NCI-H1694 treated with DMSO at 0.1 percent for 48 hours (cell line): ENCODE results near the gene CNN2.

Source experiments
- DNase-seq: peaks from one replicate; lab custom pipeline; 2025; lab: John Stamatoyannopoulos, UW

CNN2 gene

DNA sequence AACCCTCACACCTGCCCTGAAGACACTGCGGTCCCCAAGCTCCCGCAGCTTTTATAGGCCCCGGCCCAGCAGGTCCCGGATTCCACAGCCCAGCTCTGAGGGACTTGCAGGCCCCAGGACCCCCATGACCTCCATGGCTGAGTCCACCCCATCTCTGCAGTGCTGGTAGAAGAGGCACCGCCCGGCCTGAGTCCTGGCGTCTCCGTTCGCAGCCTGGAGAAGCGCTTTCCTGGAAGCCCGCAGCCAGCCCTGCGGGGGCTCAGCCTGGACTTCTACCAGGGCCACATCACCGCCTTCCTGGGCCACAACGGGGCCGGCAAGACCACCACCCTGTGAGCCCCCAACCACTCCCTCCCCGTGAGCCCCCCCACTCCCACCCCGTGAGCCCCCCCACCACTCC lies 22.7 kb downstream of the CNN2 start:
- no peak for DNase-seq

DNA sequence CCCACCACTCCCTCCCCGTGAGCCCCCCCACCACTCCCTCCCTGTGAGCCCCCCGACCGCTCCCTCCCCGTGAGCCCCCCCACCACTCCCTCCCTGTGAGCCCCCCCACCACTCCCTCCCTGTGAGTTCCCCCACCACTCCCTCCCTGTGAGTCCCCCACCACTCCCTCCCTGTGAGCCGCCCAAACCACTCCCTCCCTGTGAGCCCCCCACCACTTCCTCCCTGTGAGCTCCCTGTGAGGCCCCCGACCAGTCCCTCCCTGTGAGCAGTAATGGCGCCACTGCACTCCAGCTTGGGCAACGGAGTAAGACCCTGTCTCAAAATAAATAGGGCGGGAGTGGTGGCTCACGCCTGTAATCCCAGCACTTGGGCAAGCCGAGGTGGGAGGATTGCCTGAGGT lies 23.4 kb downstream of the CNN2 start:
- DNase-seq, result no peak

DNA sequence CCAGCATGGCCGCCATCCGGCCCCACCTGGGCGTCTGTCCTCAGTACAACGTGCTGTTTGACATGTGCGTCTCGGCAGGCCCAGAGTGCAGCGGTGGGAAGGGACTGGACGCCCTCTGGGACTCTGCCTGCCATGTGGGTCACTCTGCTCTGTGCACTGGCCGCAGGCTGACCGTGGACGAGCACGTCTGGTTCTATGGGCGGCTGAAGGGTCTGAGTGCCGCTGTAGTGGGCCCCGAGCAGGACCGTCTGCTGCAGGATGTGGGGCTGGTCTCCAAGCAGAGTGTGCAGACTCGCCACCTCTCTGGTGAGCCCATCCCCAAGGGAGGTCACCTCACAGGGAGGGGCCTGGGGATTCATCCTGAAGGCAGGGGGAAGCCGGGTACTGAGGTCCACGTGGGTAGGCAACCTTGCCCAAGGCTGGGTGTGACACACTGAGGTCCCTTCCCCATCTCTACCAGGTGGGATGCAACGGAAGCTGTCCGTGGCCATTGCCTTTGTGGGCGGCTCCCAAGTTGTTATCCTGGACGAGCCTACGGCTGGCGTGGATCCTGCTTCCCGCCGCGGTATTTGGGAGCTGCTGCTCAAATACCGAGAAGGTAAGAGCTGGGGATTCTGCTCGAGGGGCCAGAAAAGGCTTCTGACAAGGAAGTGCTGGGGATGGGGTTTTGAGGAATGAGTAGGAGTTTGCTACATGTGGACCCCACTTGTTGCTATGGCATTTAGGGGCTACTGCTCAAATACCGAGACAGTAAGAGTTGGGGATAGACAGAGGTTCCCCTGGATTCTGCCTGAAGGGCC lies 24.8 kb downstream of the CNN2 start:
- DNase-seq, result no peak

DNA sequence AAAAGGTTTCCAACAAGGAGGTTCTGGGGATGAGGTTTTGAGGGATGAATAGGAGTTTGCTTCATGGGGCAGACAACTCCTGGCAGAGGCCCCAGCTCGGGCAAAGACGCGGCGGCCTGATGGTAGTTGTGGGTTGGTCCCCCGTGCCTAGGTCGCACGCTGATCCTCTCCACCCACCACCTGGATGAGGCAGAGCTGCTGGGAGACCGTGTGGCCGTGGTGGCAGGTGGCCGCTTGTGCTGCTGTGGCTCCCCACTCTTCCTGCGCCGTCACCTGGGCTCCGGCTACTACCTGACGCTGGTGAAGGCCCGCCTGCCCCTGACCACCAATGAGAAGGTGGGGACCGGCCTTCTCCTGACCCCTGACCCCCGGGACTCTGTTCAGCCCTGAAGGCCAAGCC lies 25.4 kb downstream of the CNN2 start:
- DNase-seq, result no peak

DNA sequence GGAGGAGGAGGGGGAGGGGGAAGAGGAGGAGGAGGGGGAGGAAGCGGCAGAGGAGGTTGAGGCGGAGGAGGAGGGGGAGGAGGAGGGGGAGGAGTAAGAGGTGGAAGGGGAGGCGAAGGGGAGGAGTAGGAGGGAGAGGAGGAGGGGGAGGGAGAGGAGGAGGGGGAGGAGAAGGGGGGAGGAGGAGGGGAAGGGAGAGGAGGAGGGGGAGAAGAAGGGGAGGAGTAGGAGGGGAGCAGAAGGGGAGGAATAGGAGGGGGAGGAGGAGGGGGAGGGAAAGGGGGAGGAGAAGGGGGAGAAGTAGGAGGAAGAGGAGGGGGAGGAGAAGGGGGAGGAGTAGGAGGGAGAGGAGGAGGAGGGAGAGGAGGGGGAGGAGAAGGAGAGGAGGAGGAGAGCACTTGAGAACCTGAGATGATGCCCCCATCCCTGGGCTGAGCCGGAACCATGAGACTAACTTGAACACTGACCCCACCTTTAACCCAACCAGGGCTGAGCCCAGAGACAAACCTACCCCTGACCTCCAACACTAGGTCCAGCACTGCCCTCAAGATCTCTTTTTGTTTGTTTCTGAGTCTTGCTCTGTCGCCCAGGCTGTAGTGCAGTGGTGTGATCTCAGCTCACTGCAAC lies 26.1 kb downstream of the CNN2 start:
- DNase-seq, result no peak

DNA sequence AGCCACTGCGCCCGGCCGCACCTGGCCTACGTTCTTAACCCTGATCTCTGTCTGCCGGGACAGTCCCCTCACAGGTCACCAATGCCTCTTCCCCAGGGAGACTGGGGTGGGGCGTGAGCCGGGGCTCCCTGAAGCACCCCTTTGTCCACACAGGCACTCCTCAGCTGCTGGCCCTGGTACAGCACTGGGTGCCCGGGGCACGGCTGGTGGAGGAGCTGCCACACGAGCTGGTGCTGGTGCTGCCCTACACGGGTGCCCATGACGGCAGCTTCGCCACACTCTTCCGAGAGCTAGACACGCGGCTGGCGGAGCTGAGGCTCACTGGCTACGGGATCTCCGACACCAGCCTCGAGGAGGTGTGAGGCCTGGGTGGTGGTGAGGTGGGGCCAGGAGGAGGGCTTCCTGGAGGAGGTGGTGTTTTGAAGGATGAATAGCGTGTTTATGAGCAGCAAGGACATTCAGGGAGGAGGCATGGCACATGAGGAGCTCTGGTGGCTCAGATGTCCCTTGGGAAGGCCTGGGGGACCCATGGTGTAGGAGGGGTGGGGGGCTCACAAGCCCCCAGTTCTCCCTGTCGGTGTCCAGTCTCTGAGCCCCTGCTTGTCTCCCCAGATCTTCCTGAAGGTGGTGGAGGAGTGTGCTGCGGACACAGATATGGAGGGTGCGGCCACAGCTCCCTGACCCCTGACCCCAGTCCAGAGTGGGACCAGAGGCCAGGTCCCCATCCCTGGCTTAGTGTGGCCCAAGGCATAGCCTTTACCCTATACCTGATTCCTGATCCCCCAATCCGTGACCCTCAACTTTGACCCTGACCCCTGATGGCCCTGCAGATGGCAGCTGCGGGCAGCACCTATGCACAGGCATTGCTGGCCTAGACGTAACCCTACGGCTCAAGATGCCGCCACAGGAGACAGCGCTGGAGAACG lies 27.0 kb downstream of the CNN2 start:
- DNase-seq, result no peak

DNA sequence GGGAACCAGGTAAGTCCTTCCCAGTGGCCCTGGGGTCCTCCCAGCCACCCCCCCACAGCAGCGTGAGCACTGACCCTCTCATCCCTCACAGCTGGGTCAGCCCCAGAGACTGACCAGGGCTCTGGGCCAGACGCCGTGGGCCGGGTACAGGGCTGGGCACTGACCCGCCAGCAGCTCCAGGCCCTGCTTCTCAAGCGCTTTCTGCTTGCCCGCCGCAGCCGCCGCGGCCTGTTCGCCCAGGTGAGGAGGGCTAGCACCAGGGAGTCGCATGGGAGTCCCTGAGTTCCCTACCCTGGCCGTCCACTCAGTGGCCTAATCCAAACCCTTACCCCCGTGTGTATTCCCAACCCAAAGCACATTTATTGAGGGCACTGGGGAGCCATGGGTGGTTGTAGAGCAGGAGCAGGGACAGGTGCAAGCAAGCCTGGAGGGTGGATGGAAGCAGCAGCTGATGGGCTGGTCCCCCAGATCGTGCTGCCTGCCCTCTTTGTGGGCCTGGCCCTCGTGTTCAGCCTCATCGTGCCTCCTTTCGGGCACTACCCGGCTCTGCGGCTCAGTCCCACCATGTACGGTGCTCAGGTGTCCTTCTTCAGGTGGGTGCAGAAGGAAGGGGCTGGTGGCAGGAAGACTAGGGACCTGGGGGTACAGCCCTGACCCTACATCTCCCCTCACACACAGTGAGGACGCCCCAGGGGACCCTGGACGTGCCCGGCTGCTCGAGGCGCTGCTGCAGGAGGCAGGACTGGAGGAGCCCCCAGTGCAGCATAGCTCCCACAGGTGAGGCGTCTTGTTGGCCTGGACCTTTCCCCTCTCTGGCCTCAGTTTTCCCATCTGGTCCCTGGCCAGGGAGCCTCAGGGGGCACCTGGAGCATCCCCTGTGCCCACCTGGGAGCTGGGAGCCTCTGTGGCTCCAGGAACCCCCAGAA lies 28.0 kb downstream of the CNN2 start:
- DNase-seq, result no peak

DNA sequence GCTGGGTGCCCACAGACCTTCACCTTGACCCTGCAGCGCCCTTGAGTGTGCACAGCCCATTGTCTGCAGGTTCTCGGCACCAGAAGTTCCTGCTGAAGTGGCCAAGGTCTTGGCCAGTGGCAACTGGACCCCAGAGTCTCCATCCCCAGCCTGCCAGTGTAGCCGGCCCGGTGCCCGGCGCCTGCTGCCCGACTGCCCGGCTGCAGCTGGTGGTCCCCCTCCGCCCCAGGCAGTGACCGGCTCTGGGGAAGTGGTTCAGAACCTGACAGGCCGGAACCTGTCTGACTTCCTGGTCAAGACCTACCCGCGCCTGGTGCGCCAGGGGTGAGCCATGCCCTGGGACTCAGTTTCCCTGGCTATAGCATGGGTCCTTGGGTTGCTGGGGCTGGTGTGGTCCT lies 28.6 kb downstream of the CNN2 start:
- DNase-seq, result no peak

DNA sequence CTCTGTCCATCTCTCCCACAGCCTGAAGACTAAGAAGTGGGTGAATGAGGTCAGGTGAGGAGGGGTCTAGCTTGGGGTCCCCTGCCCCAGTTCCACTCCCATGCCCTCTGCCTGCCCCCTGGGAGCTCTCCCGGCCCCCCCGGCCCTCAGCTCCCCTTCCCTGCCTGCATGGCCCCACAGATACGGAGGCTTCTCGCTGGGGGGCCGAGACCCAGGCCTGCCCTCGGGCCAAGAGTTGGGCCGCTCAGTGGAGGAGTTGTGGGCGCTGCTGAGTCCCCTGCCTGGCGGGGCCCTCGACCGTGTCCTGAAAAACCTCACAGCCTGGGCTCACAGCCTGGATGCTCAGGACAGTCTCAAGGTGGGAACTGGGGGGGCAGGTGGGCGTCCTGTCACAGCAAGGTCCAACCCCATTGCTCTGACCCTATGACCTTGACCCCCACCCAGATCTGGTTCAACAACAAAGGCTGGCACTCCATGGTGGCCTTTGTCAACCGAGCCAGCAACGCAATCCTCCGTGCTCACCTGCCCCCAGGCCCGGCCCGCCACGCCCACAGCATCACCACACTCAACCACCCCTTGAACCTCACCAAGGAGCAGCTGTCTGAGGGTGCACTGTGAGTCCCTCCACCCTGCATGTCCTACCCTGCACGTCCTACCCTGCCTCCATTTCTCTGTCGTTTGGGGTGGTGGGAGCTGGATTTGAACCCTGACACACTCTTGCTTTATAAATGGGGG lies 29.6 kb downstream of the CNN2 start:
- no peak for DNase-seq

DNA sequence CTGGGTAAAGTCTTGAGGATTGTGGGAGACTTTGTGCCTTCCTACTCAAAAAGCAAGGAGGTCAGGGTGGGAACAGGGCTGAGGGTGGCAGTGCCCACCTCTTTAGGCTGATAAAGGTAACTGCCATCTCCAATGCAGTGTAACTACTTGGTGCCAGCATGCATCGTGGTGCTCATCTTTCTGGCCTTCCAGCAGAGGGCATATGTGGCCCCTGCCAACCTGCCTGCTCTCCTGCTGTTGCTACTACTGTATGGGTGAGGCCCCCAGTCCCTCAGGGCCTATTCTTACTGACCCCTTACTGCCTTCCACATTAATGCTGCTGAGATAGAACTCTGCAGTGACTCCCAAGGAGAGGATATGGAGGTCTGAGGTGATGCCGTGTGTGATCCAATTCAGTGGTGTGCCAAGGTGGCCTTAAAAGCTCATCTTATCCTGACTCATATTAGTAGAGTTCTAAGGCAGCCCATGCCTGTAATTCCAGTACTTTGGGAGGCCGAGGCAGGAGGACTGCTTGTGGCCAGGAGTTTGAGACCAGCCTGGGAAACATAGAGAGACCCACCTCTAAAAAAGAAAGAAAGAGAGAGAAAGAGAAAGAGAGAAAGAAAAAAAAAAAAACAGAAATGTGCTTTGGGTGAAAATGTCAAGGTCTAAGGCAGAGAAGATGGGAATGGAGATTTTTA lies 30.9 kb downstream of the CNN2 start:
- peak; percentile 10 for DNase-seq

DNA sequence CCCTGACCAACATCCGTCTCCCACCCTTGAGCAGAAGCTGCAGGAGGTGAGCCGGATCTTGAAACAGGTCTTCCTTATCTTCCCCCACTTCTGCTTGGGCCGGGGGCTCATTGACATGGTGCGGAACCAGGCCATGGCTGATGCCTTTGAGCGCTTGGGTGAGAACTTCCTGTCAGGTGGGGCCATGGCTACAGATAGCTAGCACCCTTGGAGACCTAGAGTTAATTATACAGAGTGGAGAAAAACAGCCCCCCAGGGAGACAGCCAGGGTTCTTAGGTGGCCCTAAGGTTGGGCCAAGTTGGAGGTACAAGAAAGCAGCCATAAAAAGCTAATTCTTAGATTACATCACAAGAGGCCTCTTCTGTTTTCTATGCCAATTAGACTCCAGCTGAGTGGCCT lies 31.7 kb downstream of the CNN2 start:
- no peak for DNase-seq

DNA sequence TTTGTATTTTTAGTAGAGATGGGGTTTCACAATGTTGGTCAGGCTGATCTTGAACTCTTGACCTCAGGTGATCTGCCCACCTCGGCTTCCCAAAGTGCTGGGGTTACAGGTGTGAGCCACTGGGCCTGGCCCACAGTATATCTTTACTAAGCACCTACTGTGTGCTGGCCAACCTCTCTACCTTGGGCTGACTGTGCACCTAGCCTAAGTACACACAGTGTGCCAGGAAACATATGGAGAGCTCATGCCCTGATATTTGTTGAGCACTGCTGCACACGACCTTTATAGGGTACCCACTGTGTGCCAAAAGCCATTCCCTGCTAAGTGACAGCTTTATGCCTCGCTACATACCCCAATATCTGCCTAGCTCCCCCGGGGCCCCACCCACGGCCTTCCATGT lies 34.3 kb downstream of the CNN2 start:
- no peak for DNase-seq

DNA sequence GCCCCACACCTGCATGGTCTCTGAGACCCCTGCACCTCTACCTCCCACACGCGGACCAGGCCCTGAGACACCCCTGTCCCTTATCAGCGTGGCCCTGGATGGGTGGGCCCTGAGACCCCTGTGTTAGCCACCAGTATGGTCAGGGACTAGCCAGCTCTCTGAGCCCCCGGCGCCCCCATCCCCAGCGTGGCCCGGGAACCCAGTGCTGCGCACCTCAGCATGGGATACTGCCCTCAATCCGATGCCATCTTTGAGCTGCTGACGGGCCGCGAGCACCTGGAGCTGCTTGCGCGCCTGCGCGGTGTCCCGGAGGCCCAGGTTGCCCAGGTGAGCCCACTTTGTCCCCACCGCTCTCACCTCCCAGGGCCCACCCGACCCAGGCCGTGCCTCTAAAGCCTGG lies 35.6 kb downstream of the CNN2 start:
- DNase-seq, result no peak

DNA sequence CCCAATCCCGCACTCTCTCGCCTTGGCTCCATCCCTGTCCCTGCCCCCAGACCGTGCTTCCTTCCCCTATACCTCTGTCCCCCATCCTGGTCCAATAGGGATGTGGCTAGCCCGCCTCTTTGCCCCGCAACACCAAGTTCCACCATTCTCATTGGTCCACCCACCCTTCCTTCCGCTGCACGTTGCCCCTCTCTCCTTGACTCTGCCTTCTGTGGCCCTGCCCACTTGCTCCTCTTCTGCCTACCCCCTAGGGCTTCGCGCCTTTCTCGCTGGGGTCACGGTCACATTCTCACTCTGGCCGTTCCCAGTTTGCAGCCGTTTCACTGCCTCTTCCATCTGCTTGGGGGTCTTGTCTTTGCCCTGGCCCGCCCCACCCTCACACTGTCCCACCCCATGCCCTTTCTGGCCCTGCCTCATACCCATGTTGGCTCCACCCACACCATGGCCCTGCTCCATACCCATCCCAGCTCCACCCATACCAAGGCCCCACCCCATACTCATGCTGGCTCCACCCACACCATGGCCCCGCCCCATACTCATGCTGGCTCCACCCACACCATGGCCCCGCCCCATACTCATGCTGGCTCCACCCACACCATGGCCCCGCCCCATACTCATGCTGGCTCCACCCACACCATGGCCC lies 36.1 kb downstream of the CNN2 start:
- no peak for DNase-seq

DNA sequence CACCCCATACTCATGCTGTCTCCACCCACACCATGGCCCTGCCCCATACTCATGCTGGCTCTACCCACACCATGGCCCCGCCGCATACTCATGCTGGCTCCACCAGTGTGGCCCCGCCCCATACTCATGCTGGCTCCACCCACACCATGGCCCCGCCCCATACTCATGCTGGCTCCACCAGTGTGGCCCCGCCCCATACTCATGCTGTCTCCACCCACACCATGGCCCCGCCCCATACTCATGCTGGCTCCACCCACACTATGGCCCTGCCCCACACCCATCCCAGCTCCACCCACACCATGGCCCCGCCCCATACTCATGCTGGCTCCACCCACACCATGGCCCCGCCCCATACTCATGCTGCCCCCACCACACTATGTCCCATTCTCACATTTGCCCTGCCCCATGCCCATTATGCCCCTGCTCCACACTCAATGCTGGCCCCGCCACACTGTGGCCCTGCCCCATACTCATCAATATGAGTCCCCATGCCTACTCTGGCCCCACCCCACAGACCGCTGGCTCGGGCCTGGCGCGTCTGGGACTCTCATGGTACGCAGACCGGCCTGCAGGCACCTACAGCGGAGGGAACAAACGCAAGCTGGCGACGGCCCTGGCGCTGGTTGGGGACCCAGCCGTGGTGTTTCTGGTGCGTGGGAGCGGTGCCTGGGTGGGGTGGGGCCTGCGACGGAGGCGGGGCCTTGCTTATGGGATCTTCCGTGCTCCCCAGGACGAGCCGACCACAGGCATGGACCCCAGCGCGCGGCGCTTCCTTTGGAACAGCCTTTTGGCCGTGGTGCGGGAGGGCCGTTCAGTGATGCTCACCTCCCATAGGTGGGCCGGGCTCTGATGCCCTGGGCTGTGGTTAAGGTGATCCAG lies 36.9 kb downstream of the CNN2 start:
- DNase-seq, result no peak

DNA sequence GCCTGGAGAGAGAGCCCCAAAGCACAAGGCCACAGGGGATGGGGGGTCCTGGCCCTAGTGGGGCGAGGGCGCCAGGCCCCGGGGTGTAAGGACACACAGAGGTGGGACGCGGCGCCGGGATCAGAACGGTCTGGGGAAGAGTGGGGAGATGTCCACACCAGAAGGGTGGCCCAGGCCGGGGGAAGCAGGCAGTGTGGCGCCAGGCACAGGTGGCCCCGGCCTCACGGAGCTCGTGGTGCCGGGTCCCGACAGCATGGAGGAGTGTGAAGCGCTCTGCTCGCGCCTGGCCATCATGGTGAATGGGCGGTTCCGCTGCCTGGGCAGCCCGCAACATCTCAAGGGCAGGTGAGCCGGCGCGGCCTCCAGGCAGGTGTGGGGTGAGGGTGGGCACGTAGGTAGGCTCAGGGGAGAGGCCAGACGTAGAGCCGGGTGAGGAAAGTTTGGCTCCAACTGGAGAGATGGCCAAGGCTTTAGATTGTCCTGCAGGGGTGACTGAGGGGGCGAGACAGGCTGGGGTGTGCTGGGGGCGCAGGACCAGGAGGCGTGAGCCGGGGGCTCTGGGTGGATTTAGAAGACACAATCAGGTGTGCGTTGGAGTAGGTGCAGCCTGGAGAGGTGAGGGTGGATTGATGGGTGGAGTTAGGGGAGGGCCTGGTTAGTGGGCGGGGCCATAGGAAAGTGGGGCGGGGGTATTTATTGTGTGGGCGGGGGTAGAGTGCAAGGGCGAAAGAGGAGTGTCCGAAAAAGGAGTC lies 37.7 kb downstream of the CNN2 start:
- no peak for DNase-seq

DNA sequence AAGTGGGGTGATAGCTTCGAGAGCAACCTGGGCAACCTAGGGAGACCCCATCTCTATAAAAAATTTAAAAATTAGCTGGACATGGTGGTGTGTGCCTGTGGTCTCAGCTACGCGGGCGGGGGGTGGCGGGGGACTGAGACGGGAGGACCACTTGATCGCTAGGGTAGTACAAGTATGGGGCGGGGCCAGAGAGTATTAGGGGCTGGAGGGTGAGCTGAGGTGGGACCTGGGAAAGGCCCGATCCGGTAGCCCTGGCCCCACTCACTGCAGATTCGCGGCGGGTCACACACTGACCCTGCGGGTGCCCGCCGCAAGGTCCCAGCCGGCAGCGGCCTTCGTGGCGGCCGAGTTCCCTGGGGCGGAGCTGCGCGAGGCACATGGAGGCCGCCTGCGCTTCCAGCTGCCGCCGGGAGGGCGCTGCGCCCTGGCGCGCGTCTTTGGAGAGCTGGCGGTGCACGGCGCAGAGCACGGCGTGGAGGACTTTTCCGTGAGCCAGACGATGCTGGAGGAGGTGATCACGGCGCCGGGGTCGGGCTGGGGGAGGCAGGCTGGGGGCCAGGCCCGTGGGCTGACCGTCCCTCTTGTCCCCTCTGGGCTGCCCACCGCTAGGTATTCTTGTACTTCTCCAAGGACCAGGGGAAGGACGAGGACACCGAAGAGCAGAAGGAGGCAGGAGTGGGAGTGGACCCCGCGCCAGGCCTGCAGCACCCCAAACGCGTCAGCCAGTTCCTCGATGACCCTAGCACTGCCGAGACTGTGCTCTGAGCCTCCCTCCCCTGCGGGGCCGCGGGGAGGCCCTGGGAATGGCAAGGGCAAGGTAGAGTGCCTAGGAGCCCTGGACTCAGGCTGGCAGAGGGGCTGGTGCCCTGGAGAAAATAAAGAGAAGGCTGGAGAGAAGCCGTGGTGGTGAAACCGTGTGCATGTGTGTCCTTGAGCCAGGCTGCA lies 38.5 kb downstream of the CNN2 start:
- peak; percentile 9 for DNase-seq
